Brain microvascular endothelial cell (primary cell): ENCODE measurements around the gene GOLPH3.
"Not testable (repeated sequence)": the region's sequence is repeated elsewhere in the genome, so short reads cannot be mapped to it uniquely, and the experiment has no call there.

ENCODE experiments used
- DNase-seq: peaks from one replicate; pipeline ENCODE4 v3.0.0-alpha.2; 2020
- H3K27ac ChIP-seq: fragments of 250-450 bp; sonication (Bioruptor Pico); 2 replicates; pipeline ENCODE4 v1.5.1; 2020; ENCODE audit warnings: mild to moderate bottlenecking, moderate library complexity
- H3K27me3 ChIP-seq: fragments of 250-450 bp; sonication (Bioruptor Pico); replicated peaks from 2 replicates; pipeline ENCODE4 v1.5.1; 2020; ENCODE audit warnings: mild to moderate bottlenecking
- H3K36me3 ChIP-seq: fragments of 250-450 bp; sonication (Bioruptor Pico); replicated peaks from 2 replicates; pipeline ENCODE4 v1.5.1; 2020; ENCODE audit warnings: mild to moderate bottlenecking
- H3K4me3 ChIP-seq: 2 replicates; pipeline ENCODE4 v1.5.1; 2011; ENCODE audit warnings: low read depth, mild to moderate bottlenecking, control low read depth, low read length, moderate library complexity
- in situ Hi-C: cut with HindIII; loops from 2 replicates; pipeline ENCODE4 v1.10.0; 2017; ENCODE audit warnings: low sequenced_read_pairs, low pct_ligation_motif_present
- TF ChIP-seq, protein P1 (sequence below): IDR thresholded peaks from 2 replicates; pipeline ENCODE4 v1.5.1; 2011; ENCODE audit warnings: low read depth, mild to moderate bottlenecking, moderate library complexity, low read length, control low read depth, inconsistent platforms; ENCODE audit errors: missing control alignments

The GOLPH3 gene

DNA sequence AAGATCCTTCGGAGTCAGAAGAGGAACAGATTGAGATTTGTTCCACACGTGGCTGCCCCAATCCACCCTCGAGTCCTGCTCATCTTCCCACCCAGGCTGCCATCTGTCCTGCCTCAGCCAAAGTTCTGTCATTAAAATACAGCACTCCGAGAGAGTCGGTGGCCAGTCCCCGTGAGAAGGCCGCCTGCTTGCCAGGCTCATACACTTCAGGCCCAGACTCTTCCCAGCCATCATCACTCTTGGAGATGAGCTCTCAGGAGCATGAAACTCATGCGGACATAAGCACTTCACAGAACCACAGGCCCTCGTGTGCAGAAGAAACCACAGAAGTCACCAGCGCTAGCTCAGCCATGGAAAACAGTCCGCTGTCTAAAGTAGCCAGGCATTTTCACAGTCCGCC, 85.9 kb downstream of the GOLPH3 start:
- TF ChIP-seq, protein P1, sequence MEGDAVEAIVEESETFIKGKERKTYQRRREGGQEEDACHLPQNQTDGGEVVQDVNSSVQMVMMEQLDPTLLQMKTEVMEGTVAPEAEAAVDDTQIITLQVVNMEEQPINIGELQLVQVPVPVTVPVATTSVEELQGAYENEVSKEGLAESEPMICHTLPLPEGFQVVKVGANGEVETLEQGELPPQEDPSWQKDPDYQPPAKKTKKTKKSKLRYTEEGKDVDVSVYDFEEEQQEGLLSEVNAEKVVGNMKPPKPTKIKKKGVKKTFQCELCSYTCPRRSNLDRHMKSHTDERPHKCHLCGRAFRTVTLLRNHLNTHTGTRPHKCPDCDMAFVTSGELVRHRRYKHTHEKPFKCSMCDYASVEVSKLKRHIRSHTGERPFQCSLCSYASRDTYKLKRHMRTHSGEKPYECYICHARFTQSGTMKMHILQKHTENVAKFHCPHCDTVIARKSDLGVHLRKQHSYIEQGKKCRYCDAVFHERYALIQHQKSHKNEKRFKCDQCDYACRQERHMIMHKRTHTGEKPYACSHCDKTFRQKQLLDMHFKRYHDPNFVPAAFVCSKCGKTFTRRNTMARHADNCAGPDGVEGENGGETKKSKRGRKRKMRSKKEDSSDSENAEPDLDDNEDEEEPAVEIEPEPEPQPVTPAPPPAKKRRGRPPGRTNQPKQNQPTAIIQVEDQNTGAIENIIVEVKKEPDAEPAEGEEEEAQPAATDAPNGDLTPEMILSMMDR = no peak
- H3K27me3 ChIP-seq = no peaks in the 10 kb centered on the region
- H3K4me3 ChIP-seq = no peak overlapping the region
- H3K36me3 ChIP-seq = no peaks in the 10 kb centered on the region
- in situ Hi-C loops = no loop called here
- H3K27ac ChIP-seq = no peak overlapping the region
- no peak for DNase-seq

DNA sequence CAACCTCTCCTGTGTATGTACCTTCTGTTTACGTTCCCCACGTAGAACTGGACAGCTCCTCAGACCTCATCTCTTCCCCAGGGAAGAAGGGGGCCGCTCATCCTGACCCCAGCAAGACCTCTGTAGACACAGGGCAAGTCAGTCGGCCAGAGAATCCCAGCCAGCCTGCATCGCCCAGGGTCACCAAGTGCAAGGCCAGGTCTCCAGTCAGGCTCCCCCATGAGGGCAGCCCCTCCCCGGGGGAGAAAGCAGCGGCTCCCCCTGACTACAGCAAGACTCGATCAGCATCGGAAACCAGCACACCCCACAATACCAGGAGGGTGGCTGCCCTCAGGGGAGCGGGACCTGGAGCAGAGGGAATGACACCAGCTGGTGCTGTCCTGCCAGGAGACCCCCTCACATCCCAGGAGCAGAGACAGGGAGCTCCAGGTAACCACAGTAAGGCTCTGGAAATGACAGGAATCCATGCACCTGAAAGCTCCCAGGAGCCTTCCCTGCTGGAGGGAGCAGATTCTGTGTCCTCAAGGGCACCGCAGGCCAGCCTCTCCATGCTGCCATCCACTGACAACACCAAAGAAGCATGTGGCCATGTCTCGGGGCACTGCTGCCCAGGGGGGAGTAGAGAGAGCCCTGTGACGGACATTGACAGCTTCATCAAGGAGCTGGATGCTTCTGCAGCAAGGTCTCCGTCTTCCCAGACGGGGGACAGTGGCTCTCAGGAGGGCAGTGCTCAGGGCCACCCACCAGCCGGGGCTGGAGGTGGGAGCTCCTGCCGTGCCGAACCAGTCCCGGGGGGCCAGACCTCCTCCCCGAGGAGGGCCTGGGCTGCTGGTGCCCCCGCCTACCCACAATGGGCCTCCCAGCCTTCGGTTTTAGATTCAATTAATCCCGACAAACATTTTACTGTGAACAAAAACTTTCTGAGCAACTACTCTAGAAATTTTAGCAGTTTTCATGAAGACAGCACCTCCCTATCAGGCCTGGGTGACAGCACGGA, 86.7 kb downstream of the GOLPH3 start:
- in situ Hi-C loops = no loop called here
- DNase-seq = no peak
- Histone ChIP-seq H3K27ac (no peak overlapping the region), H3K4me3 (no peak overlapping the region), H3K27me3 (no peaks in the 10 kb centered on the region), H3K36me3 (no peaks in the 10 kb centered on the region)
- TF ChIP-seq, protein P1 = no peak

DNA sequence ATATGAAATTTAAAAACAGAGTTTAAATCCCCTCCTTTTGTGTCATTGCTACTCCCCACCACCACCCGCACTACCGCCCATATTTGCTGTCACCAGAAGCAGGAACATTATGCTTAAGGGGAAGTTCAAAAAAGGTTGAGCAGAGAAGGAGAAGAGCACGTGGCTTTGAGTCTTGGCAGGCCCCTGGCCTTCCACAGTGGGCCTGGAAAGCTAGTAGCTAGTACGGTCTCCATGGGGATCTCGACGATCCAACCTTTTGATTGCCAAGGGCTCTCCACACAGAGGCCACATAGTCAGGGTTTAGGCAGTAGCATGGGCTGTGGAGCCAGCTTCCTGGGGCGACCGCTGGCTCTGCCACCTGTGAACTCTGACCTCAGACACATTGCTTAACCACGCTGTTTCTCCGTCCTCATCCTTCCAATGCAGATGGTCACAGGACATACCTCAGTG, 90.1 kb downstream of the GOLPH3 start:
- Histone ChIP-seq H3K4me3 (no peak overlapping the region), H3K27ac (no peak overlapping the region), H3K27me3 (no peaks in the 10 kb centered on the region), H3K36me3 (no peaks in the 10 kb centered on the region)
- TF ChIP-seq, protein P1 = no peak
- in situ Hi-C loops = no loop called here
- no peak for DNase-seq

DNA sequence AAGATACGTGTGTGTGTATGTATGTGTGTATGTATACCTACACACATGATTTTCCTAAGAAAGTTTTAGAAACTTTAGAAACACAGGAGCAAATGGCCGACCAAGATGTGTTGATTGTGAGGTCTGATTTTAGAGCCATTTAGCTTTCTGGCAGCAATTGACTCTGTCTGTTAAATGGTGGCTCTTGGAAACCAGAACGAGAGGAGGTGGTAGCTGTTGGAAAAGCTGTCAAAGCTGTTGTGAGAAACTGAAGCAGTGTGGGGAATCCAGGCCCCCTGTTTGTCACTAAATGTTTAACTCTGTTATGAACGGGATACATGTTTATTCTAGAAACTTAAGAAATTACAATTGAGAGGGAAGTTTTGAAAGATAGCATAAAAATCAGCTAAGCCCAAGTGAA, 91.4 kb downstream of the GOLPH3 start:
- Histone ChIP-seq H3K36me3 (no peaks in the 10 kb centered on the region), H3K27me3 (no peaks in the 10 kb centered on the region), H3K27ac (no peak overlapping the region), H3K4me3 (no peak overlapping the region)
- TF ChIP-seq, protein P1 = no peak
- DNase-seq = no peak
- in situ Hi-C loops = no loop called here

DNA sequence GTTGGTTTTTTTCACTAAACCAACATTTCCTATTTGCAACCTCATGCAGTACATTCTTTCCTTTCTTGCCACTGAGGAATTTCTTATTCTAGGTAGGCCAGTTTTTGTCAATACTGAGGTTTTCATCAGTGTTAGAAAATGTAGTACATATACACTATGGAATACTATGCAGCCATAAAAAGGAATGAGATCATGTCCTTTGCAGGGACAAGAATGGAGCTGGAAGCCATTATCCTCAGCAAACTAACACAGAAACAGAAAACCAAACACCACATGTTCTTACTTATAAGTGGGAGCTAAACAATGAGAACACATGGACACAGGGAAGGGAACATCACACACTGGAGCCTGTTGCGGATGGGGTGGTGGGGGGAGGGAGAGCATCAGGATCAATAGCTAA, 93.6 kb downstream of the GOLPH3 start:
- DNase-seq, in situ Hi-C loops, H3K36me3 ChIP-seq, H3K27ac ChIP-seq, H3K4me3 ChIP-seq, H3K27me3 ChIP-seq: not testable (repeated sequence)

DNA sequence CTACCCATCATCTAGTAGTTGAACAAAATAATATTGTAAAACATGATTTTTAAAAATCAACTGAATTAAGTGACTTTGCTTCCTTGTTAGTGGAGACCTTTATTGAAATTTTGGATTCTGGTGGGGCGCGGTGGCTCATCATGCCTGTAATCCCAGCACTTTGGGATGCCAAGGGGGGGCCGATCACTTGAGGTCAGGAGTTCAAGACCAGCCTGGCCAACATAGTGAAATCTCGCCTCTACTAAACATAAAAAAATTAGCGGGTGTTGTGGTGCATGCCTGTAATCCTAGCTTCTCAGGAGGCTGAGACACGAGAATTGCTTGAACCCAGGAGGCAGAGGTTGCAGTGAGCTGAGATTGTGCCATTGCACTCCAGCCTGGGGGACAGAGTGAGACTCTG, 95.3 kb downstream of the GOLPH3 start:
- H3K4me3 ChIP-seq, H3K36me3 ChIP-seq, in situ Hi-C loops, H3K27ac ChIP-seq, DNase-seq, H3K27me3 ChIP-seq: not testable (repeated sequence)
